MM.1S (cell line): ENCODE measurements around the gene TOP2B.

Experiments used
- DNase-seq: peaks from one replicate; pipeline ENCODE4 v3.0.0-alpha.2; 2015
- H2AFZ ChIP-seq: fragments of 300-600 bp; sonication (generic); 2 replicates; pipeline ENCODE4 v1.6.0; 2016; ENCODE audit warnings: antibody characterized with exemption, low read length
- H3F3A ChIP-seq: fragments of 300-600 bp; sonication (generic); 2 replicates; pipeline ENCODE4 v1.6.1; 2016; ENCODE audit warnings: mild to moderate bottlenecking, antibody characterized with exemption, low read length, moderate library complexity, mixed read lengths; ENCODE audit not compliant: insufficient read depth
- H3K27ac ChIP-seq: fragments of 300-600 bp; sonication (generic); 2 replicates; pipeline ENCODE4 v1.5.1; 2016; ENCODE audit warnings: mild to moderate bottlenecking, low read length
- H3K27me3 ChIP-seq: fragments of 300-600 bp; sonication (generic); replicated peaks from 2 replicates; pipeline ENCODE4 v1.6.0; 2016; ENCODE audit warnings: low read length; ENCODE audit not compliant: insufficient read depth
- H3K36me3 ChIP-seq: fragments of 300-600 bp; sonication (generic); replicated peaks from 2 replicates; pipeline ENCODE4 v1.6.1; 2016; ENCODE audit warnings: mild to moderate bottlenecking, low read length, mixed read lengths; ENCODE audit not compliant: insufficient read depth
- H3K4me1 ChIP-seq: fragments of 300-600 bp; sonication (generic); 2 replicates; pipeline ENCODE4 v1.6.1; 2016; ENCODE audit warnings: low read length, mixed read lengths
- H3K4me2 ChIP-seq: fragments of 300-600 bp; sonication (generic); 2 replicates; pipeline ENCODE4 v1.6.0; 2016; ENCODE audit warnings: low read depth, low read length
- H3K4me3 ChIP-seq: fragments of 300-600 bp; sonication (generic); 2 replicates; pipeline ENCODE4 v1.5.1; 2016; ENCODE audit warnings: low read length, mixed read lengths
- H3K79me2 ChIP-seq: fragments of 300-600 bp; sonication (generic); 2 replicates; pipeline ENCODE4 v1.6.1; 2016; ENCODE audit warnings: mixed run types, low read length, mixed read lengths
- H3K9ac ChIP-seq: fragments of 300-600 bp; sonication (generic); 2 replicates; pipeline ENCODE4 v1.6.1; 2016; ENCODE audit warnings: low read length, mixed read lengths
- H3K9me2 ChIP-seq: fragments of 300-600 bp; sonication (generic); replicated peaks from 2 replicates; pipeline ENCODE4 v1.6.1; 2016; ENCODE audit warnings: mild to moderate bottlenecking, low read length, mixed read lengths; ENCODE audit not compliant: insufficient read depth
- H3K9me3 ChIP-seq: fragments of 300-600 bp; sonication (generic); replicated peaks from 2 replicates; pipeline ENCODE4 v1.6.1; 2016; ENCODE audit warnings: mild to moderate bottlenecking, low read length, mixed read lengths; ENCODE audit not compliant: insufficient read depth
- H4K20me1 ChIP-seq: fragments of 300-600 bp; sonication (generic); 2 replicates; pipeline ENCODE4 v1.6.1; 2016; ENCODE audit warnings: mild to moderate bottlenecking, low read length, moderate library complexity, mixed read lengths; ENCODE audit not compliant: insufficient read depth
- EZH2 ChIP-seq: fragments of 300-600 bp; sonication (generic); optimal IDR thresholded peaks from 2 replicates; pipeline ENCODE3; 2017; ENCODE audit warnings: low read depth, mild to moderate bottlenecking, antibody characterized with exemption, low read length, mixed read lengths
- EZH2phosphoT487 ChIP-seq: fragments of 300-600 bp; sonication (generic); IDR thresholded peaks from 2 replicates; pipeline ENCODE4 v1.6.1; 2018; ENCODE audit warnings: antibody characterized with exemption, low read length
- TF ChIP-seq, protein P1 (sequence below): fragments of 300-600 bp; sonication (generic); IDR thresholded peaks from 2 replicates; pipeline ENCODE4 v1.5.1; 2016; ENCODE audit warnings: antibody characterized with exemption, low read length, mixed read lengths

TOP2B gene

DNA sequence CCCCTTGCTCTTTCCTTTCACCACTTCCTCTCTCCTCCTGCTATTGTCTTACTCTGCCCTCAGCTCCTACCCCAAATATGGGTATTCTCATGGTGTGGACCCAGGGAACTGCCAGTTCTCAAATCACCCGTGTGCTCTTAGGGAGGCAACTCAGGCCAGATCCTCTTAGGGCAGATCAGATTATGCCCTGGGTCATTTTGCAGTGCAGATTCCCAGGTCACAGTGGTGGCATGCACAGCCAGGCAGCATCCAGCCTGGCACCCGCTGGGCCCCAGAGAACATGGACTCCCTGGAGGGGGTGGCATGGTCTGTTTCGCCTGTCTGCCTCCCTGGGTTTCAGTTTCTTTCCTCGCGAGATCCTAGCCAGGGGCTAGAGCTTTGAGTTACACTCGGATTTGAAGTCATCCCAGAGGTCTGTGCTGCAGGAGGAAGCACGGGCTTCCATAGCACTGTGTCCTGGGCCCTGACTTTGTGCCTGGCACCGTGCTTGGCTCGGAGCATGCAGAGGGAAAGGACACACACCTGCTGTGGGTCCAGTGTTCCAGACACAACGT is 96.1 kb downstream of the TOP2B start:
- H3K4me2 ChIP-seq = no peak overlapping the region
- H3K9me2 ChIP-seq = no peaks in the 10 kb centered on the region
- H4K20me1 ChIP-seq = no peaks in the 10 kb centered on the region
- no peaks in the 10 kb centered on the region for H3K79me2 ChIP-seq
- no peak overlapping the region for H3K4me3 ChIP-seq
- no peak overlapping the region for H3K9ac ChIP-seq
- H3K27ac ChIP-seq = no peak overlapping the region
- TF ChIP-seq EZH2phosphoT487 (no peak), EZH2 (no peak)
- H3K4me1 ChIP-seq = no peaks in the 10 kb centered on the region
- no peaks in the 10 kb centered on the region for H3K36me3 ChIP-seq
- DNase-seq = no peak
- H3F3A ChIP-seq = no peaks in the 10 kb centered on the region
- no peaks in the 10 kb centered on the region for H3K27me3 ChIP-seq
- H2AFZ ChIP-seq = no peak overlapping the region
- H3K9me3 ChIP-seq = no peaks in the 10 kb centered on the region

DNA sequence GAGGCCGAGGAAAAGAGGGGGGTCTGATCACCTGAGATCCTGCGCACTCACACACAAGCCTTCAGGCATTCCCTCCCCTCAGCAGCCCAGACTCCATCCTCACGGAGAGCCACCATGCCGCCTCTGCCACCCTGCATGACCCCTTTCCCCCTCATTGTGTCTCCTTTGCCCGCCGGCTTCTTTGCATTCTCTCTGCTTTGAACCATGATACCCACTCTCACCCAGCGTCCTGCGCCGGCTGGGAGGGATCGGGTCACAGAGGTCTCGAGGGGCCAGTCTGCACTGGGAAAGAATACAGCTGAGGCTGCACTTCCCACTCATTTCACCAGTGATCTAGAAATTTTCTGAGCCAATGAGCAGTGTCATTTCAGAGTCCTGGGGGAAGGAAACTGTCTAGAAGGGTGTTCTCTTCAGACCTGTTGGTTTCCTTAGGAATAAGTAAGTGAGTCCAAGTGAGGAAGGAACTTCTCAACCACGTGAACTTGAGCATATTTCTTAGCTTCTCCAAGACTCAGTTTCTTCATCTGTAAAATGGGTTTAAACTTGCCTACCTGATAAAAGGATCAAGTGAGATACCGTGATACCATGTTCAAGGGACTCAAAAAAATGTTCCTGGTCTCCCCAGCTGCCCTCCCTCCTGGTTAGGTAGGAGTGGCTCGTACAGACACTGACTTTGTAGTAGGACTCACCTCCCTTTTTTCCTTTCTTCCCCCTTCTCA is 96.7 kb downstream of the TOP2B start:
- Histone ChIP-seq H3K36me3 (no peaks in the 10 kb centered on the region), H3K27ac (no peak overlapping the region), H3K9me2 (no peaks in the 10 kb centered on the region), H2AFZ (no peak overlapping the region), H3K9me3 (no peaks in the 10 kb centered on the region), H3K4me1 (no peaks in the 10 kb centered on the region), H3K27me3 (no peaks in the 10 kb centered on the region), H3K4me2 (no peak overlapping the region), H3K9ac (no peak overlapping the region), H3K4me3 (no peak overlapping the region), H3F3A (no peaks in the 10 kb centered on the region), H4K20me1 (no peaks in the 10 kb centered on the region), H3K79me2 (no peaks in the 10 kb centered on the region)
- TF ChIP-seq EZH2phosphoT487 (no peak), EZH2 (no peak)
- TF ChIP-seq, protein P1, sequence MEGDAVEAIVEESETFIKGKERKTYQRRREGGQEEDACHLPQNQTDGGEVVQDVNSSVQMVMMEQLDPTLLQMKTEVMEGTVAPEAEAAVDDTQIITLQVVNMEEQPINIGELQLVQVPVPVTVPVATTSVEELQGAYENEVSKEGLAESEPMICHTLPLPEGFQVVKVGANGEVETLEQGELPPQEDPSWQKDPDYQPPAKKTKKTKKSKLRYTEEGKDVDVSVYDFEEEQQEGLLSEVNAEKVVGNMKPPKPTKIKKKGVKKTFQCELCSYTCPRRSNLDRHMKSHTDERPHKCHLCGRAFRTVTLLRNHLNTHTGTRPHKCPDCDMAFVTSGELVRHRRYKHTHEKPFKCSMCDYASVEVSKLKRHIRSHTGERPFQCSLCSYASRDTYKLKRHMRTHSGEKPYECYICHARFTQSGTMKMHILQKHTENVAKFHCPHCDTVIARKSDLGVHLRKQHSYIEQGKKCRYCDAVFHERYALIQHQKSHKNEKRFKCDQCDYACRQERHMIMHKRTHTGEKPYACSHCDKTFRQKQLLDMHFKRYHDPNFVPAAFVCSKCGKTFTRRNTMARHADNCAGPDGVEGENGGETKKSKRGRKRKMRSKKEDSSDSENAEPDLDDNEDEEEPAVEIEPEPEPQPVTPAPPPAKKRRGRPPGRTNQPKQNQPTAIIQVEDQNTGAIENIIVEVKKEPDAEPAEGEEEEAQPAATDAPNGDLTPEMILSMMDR = no peak
- DNase-seq = no peak

GRCh38 chr3:25567388-25567787 is 97.3 kb downstream of the TOP2B start:
- no peaks in the 10 kb centered on the region for H4K20me1 ChIP-seq
- no peak overlapping the region for H3K9ac ChIP-seq
- H3K4me2 ChIP-seq = no peak overlapping the region
- no peaks in the 10 kb centered on the region for H3K4me1 ChIP-seq
- no peak for TF ChIP-seq EZH2phosphoT487
- TF ChIP-seq, protein P1 = no peak
- TF ChIP-seq EZH2 = no peak
- H3K36me3 ChIP-seq = no peaks in the 10 kb centered on the region
- no peak overlapping the region for H3K27ac ChIP-seq
- H3K9me3 ChIP-seq = no peaks in the 10 kb centered on the region
- H3F3A ChIP-seq = no peaks in the 10 kb centered on the region
- H3K9me2 ChIP-seq = no peaks in the 10 kb centered on the region
- DNase-seq = no peak
- H3K4me3 ChIP-seq = no peak overlapping the region
- no peaks in the 10 kb centered on the region for H3K79me2 ChIP-seq
- H2AFZ ChIP-seq = no peak overlapping the region
- no peaks in the 10 kb centered on the region for H3K27me3 ChIP-seq

- H3F3A ChIP-seq = no peaks in the 10 kb centered on the region
- H3K9me2 ChIP-seq = no peaks in the 10 kb centered on the region
- H3K79me2 ChIP-seq = no peaks in the 10 kb centered on the region
- TF ChIP-seq EZH2phosphoT487 (no peak), EZH2 (no peak)
- TF ChIP-seq, protein P1 = no peak
- no peak overlapping the region for H3K4me3 ChIP-seq
- no peaks in the 10 kb centered on the region for H4K20me1 ChIP-seq
- no peak overlapping the region for H2AFZ ChIP-seq
- no peak overlapping the region for H3K4me2 ChIP-seq
- H3K36me3 ChIP-seq = no peaks in the 10 kb centered on the region
- H3K9me3 ChIP-seq = no peaks in the 10 kb centered on the region
- no peaks in the 10 kb centered on the region for H3K27me3 ChIP-seq
- no peaks in the 10 kb centered on the region for H3K4me1 ChIP-seq
- no peak overlapping the region for H3K9ac ChIP-seq
- H3K27ac ChIP-seq = no peak overlapping the region
- DNase-seq = no peak
Observed at GRCh38 chr3:25566358-25566920, 98.3 kb downstream of the TOP2B start.
